ENCODE results near the gene VAPA.

Gene VAPA

GRCh38 chr18:9931146-9931545 lies 17.3 kb downstream of the VAPA start:
- no peaks in the 10 kb centered on the region for H3K9me3 Mint-ChIP-seq (ENCODE audit: low read depth)
- no peak overlapping the region for H3K4me3 Mint-ChIP-seq
- H3K4me1 Mint-ChIP-seq (ENCODE audit: low read depth): peaks cover 65% of the 10 kb centered on the region
- no peak overlapping the region for H3K27ac Mint-ChIP-seq
- H3K36me3 Mint-ChIP-seq: peaks cover 3% of the 10 kb centered on the region
- no peaks in the 10 kb centered on the region for H3K27me3 Mint-ChIP-seq

GRCh38 chr18:9931678-9932077 lies 17.9 kb downstream of the VAPA start:
- Mint-ChIP-seq H3K9me3 (ENCODE audit: low read depth) (no peaks in the 10 kb centered on the region), H3K27me3 (no peaks in the 10 kb centered on the region), H3K36me3 (peaks cover 3% of the 10 kb centered on the region), H3K4me3 (no peak overlapping the region), H3K27ac (peak overlapping the region; percentile 30), H3K4me1 (ENCODE audit: low read depth) (peaks cover 60% of the 10 kb centered on the region)

- no peaks in the 10 kb centered on the region for H3K9me3 Mint-ChIP-seq (ENCODE audit: low read depth)
- peaks cover 3% of the 10 kb centered on the region for H3K36me3 Mint-ChIP-seq
- peaks cover 38% of the 10 kb centered on the region for H3K4me1 Mint-ChIP-seq (ENCODE audit: low read depth)
- peak overlapping the region; percentile 77 for H3K27ac Mint-ChIP-seq
- no peak overlapping the region for H3K4me3 Mint-ChIP-seq
- H3K27me3 Mint-ChIP-seq: no peaks in the 10 kb centered on the region
These were observed 20.0 kb downstream of the VAPA start for GRCh38 chr18:9933865-9934264.

- H3K36me3 Mint-ChIP-seq: peaks cover 3% of the 10 kb centered on the region
- no peaks in the 10 kb centered on the region for H3K27me3 Mint-ChIP-seq
- H3K27ac Mint-ChIP-seq: peak overlapping the region; percentile 77
- no peak overlapping the region for H3K4me3 Mint-ChIP-seq
- no peaks in the 10 kb centered on the region for H3K9me3 Mint-ChIP-seq (ENCODE audit: low read depth)
- H3K4me1 Mint-ChIP-seq (ENCODE audit: low read depth): peaks cover 34% of the 10 kb centered on the region
These were observed 20.5 kb downstream of the VAPA start for GRCh38 chr18:9934274-9934673.

- Mint-ChIP-seq H3K36me3 (peaks cover 12% of the 10 kb centered on the region), H3K27me3 (no peaks in the 10 kb centered on the region), H3K27ac (no peak overlapping the region), H3K4me1 (ENCODE audit: low read depth) (peaks cover 3% of the 10 kb centered on the region), H3K4me3 (no peak overlapping the region), H3K9me3 (ENCODE audit: low read depth) (no peaks in the 10 kb centered on the region)
These were observed 27.3 kb downstream of the VAPA start for GRCh38 chr18:9941103-9941502.

GRCh38 chr18:9941660-9942059 lies 27.8 kb downstream of the VAPA start:
- Mint-ChIP-seq H3K4me1 (ENCODE audit: low read depth) (peaks cover 3% of the 10 kb centered on the region), H3K27ac (peak overlapping the region; percentile 28), H3K36me3 (peaks cover 12% of the 10 kb centered on the region), H3K27me3 (no peaks in the 10 kb centered on the region), H3K9me3 (ENCODE audit: low read depth) (no peaks in the 10 kb centered on the region), H3K4me3 (no peak overlapping the region)

GRCh38 chr18:9943311-9943710 lies 29.5 kb downstream of the VAPA start:
- no peaks in the 10 kb centered on the region for H3K27me3 Mint-ChIP-seq
- peaks cover 3% of the 10 kb centered on the region for H3K4me1 Mint-ChIP-seq (ENCODE audit: low read depth)
- H3K36me3 Mint-ChIP-seq: peaks cover 12% of the 10 kb centered on the region
- no peaks in the 10 kb centered on the region for H3K9me3 Mint-ChIP-seq (ENCODE audit: low read depth)
- H3K4me3 Mint-ChIP-seq: no peak overlapping the region
- H3K27ac Mint-ChIP-seq: no peak overlapping the region

- Mint-ChIP-seq H3K36me3 (peaks cover 12% of the 10 kb centered on the region), H3K9me3 (ENCODE audit: low read depth) (no peaks in the 10 kb centered on the region), H3K27me3 (no peaks in the 10 kb centered on the region), H3K27ac (no peak overlapping the region), H3K4me1 (ENCODE audit: low read depth) (peaks cover 3% of the 10 kb centered on the region), H3K4me3 (no peak overlapping the region)
These were observed 31.0 kb downstream of the VAPA start for GRCh38 chr18:9944805-9945204.

GRCh38 chr18:9946831-9947230 lies 33.0 kb downstream of the VAPA start:
- Mint-ChIP-seq H3K4me1 (ENCODE audit: low read depth) (peaks cover 2% of the 10 kb centered on the region), H3K27ac (no peak overlapping the region), H3K36me3 (peaks cover 10% of the 10 kb centered on the region), H3K27me3 (no peaks in the 10 kb centered on the region), H3K9me3 (ENCODE audit: low read depth) (no peaks in the 10 kb centered on the region), H3K4me3 (no peak overlapping the region)

GRCh38 chr18:9947248-9947647 lies 33.4 kb downstream of the VAPA start:
- peaks cover 10% of the 10 kb centered on the region for H3K36me3 Mint-ChIP-seq

GRCh38 chr18:9949315-9949714 lies 35.5 kb downstream of the VAPA start:
- no peak overlapping the region for H3K27ac Mint-ChIP-seq
- no peak overlapping the region for H3K4me3 Mint-ChIP-seq
- peaks cover 2% of the 10 kb centered on the region for H3K4me1 Mint-ChIP-seq (ENCODE audit: low read depth)
- H3K27me3 Mint-ChIP-seq: no peaks in the 10 kb centered on the region
- no peaks in the 10 kb centered on the region for H3K9me3 Mint-ChIP-seq (ENCODE audit: low read depth)
- peaks cover 8% of the 10 kb centered on the region for H3K36me3 Mint-ChIP-seq

More at GRCh38 chr18:9947248-9947647, 33.4 kb downstream of the VAPA start:
- H3K4me3 Mint-ChIP-seq: no peak overlapping the region
- no peaks in the 10 kb centered on the region for H3K9me3 Mint-ChIP-seq (ENCODE audit: low read depth)
- peaks cover 2% of the 10 kb centered on the region for H3K4me1 Mint-ChIP-seq (ENCODE audit: low read depth)
- no peak overlapping the region for H3K27ac Mint-ChIP-seq
- H3K27me3 Mint-ChIP-seq: no peaks in the 10 kb centered on the region

GRCh38 chr18:9949861-9950260 lies 36.0 kb downstream of the VAPA start:
- H3K4me3 Mint-ChIP-seq: no peak overlapping the region
- no peaks in the 10 kb centered on the region for H3K9me3 Mint-ChIP-seq (ENCODE audit: low read depth)
- H3K36me3 Mint-ChIP-seq: peaks cover 8% of the 10 kb centered on the region
- H3K27ac Mint-ChIP-seq: no peak overlapping the region
- peaks cover 2% of the 10 kb centered on the region for H3K4me1 Mint-ChIP-seq (ENCODE audit: low read depth)
- H3K27me3 Mint-ChIP-seq: no peaks in the 10 kb centered on the region

- H3K36me3 Mint-ChIP-seq: peaks cover 8% of the 10 kb centered on the region
- H3K9me3 Mint-ChIP-seq (ENCODE audit: low read depth): no peaks in the 10 kb centered on the region
- H3K27me3 Mint-ChIP-seq: no peaks in the 10 kb centered on the region
- H3K4me1 Mint-ChIP-seq (ENCODE audit: low read depth): peaks cover 2% of the 10 kb centered on the region
- no peak overlapping the region for H3K27ac Mint-ChIP-seq
- H3K4me3 Mint-ChIP-seq: no peak overlapping the region
These were observed 36.6 kb downstream of the VAPA start for GRCh38 chr18:9950289-9951016.

- no peak overlapping the region for H3K27ac Mint-ChIP-seq
- H3K4me3 Mint-ChIP-seq: no peak overlapping the region
- H3K27me3 Mint-ChIP-seq: no peaks in the 10 kb centered on the region
- H3K9me3 Mint-ChIP-seq (ENCODE audit: low read depth): no peaks in the 10 kb centered on the region
- peaks cover 2% of the 10 kb centered on the region for H3K4me1 Mint-ChIP-seq (ENCODE audit: low read depth)
- peaks cover 4% of the 10 kb centered on the region for H3K36me3 Mint-ChIP-seq
These were observed 37.4 kb downstream of the VAPA start for GRCh38 chr18:9951022-9951859.

- Mint-ChIP-seq H3K4me1 (ENCODE audit: low read depth) (peaks cover 2% of the 10 kb centered on the region), H3K4me3 (no peak overlapping the region), H3K27me3 (no peaks in the 10 kb centered on the region), H3K9me3 (ENCODE audit: low read depth) (no peaks in the 10 kb centered on the region), H3K36me3 (peaks cover 4% of the 10 kb centered on the region), H3K27ac (peak overlapping the region; percentile 36)
These were observed 39.0 kb downstream of the VAPA start for GRCh38 chr18:9952633-9953416.

Measured in activated naive CD8-positive, alpha-beta T cell (primary cell).